Stimulated activated CD4-positive, alpha-beta T cell treated with anti-CD3 and anti-CD28 coated beads, TNF-alpha, amount 100 ng/mL, for 24 hours (primary cell): ENCODE results near the gene BLVRB.
"Not testable (repeated sequence)": the region's sequence is repeated elsewhere in the genome, so short reads cannot be mapped to it uniquely, and the experiment has no call there.

Experiments
- DNase-seq, 3 experiments: peaks; one replicate each; pipeline ENCODE4 v3.0.0-alpha.2; 2020; ENCODE audit warnings: low read depth in 3 of 3

Gene BLVRB

DNA sequence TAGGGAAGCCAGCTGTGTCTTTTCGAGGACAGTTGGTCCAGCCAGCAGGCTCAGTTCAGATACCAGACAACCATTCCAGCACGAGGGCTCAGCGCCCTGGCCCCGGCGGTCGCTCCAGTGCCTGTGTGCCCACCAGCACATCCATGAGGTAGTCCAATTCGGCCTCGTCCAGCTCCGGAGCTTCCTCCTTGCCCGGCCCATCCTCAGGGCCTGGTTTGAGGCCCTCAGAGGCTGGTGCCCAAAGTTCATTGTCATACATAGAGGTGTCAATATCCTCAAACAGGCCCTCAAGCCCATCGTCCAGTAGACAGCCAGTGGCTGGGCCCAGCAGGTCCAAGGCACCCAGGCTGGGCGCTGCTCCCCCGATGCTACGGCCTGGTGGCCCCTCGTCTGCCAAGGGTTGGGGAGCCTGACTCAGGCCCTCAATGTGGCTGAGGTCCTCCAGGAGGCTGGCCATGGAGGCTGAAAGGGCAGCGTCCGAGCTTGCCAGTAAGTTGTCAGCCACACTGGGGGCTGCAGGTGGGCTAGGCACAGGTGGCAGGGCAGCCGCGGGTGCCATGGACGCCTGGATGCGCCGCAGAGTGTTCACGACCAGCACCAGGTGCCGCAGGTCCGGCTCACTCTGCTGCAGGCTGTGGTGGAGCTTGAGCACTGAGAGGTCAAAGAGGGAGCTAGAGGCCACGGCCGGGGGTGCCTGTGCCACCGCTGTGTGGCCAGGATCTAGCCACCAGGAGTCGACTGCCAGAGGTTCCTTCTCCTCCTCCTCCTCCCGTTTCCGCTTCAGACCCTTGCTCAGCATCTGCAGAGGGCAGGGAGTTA is 42.6 kb downstream of the BLVRB start:
- no peak for DNase-seq

DNA sequence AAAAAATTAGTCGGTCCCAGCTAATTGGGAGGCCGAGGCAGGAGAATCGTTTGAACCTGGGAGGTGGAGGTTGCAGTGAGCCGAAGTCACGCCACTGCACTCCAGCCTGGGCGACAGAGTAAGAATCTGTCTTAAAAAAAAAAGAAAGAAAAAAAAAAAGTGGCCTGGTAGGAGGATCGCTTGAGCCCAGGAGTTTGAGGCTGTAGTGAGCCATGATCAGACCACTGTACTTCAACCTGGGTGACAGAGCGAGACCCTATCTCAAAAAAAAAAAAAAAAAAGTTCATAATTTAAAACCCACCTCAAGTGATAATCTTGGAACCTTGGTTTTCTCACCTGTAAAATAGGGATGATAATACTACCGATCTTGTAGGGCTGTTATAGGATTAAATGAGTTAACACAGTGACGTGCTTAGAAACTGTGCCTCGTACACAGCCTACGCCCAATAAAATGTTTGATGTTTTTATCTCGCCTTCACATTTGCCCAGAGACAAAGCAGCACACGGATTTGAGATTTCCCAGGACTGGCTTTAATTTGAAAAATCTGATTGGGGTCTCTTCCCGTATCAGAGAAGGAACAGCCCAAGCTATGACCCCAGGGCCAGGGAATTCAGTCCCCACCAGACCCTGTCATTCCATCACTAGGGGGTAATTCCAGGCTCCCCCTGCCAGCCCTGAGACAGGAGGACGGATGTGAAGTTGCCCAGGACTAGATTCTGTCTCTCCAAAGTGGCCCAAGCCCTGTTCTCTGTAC is 43.4 kb downstream of the BLVRB start:
- no peak for DNase-seq

GRCh38 chr19:40420766-40421765 is 44.5 kb downstream of the BLVRB start:
- DNase-seq: peak; percentile 38 to 77 (median 52)

DNA sequence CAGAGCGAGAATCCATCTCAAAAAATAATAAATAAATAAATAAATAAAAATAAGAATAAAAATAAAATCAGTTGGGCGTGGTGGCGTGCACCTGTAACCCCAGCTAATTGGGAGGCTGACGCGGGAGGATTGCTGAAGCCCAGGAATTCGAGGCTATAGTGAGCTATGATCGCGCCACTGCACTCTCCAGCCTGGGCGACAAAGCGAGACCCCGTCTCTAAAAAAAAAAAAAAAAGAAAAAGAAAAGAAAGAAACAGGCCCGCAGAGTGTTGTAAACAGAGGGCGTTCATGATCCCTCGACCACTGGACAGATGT is 45.1 kb downstream of the BLVRB start:
- no peak for DNase-seq

GRCh38 chr19:40419780-40420179 is 45.8 kb downstream of the BLVRB start:
- no peak for DNase-seq

DNA sequence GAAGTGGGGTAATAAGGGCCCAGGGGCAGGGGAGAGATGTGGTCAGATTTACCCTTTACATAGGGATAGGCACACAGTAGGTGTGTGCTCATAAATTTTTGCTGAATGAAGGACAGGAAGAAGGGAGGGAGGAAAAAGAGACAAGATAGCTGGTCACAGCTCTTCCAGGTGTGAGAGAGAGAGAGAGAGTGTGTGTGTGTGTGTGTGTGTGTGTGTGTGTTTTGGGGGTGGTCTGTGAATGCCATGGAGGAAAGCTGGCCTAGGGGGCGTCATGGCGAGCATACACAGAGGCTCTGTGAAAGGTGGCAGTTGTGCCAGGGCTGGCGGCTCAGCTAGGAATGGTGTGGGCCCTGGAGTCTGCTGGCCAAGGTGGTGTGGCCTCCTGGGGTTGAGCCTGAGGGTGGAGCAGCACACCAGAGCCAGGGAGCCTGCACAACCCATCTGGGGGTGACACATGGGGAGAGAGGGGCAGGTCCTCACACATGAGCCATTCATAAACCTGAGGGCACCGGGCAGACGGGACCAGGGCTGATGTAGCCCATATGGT is 46.4 kb downstream of the BLVRB start:
- DNase-seq: no peak

GRCh38 chr19:40418040-40418439 is 47.5 kb downstream of the BLVRB start:
- no peak for DNase-seq

DNA sequence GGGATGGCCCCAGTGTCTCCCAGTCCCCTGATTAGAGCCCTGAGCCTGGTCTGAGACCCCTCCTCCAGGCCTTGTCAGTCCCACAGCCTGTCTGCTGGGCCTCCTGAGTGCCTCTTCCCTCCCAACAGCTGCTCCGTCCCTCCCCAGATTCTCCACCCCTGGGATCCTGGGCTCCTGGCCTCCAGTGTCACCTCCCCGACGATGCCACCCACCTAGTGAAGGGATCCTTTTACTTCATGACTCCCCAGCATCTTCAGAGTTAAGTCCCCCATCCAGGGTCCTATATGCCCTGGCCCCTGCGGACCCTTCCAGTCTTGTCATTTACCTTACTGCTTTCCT is 47.9 kb downstream of the BLVRB start:
- no peak for DNase-seq

GRCh38 chr19:40416918-40417642 is 48.5 kb downstream of the BLVRB start:
- DNase-seq: no peak

DNA sequence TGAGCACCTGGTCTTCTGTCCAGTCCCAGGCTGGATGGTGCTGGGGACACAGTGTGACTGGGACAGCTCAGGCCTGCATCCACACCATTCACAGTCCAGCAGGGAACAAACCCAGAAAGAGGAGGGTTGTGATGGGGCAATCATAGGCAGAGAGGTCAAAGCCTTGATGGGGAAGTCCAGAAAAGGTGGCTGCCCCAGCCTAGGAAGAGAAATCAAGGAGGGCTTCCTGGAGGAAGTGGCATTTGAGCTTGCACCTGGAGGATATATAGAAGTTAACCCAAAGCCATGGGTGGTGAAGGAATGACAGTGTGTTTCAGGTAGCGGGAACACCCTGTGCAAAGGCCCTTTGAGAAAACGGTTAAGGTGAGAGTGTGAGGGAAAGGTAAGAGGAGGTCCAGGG is 49.8 kb downstream of the BLVRB start:
- no peak for DNase-seq

- no peak for DNase-seq
Measured at GRCh38 chr19:40414542-40415535, 50.7 kb downstream of the BLVRB start.

- no peak for DNase-seq
Measured at GRCh38 chr19:40413291-40413845, 52.2 kb downstream of the BLVRB start, which contains the start of gene PRX. TSS of gene PRX (minus strand) at chr19:40413378. CDS start at chr19:40407932, 5,446 bp downstream.

DNA sequence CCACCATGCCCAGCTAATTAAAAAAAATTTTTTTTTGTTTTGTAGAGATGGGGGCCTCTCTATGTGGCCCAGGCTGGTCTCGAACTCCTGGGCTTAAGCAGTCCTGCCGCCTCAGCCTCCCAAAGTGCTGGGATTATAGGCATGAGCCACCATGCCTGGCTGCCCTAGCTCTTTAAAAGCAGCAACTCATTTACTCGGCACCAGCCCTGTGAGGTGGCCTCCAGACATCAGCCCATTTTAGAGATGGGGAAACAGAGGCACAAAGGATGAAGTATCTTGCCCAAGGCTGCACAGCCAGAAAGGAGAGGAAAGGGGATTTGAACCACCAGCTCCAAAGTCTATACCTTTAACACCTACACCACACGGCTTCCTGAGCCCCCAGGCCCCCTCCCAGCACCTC is 52.7 kb downstream of the BLVRB start:
- no peak for DNase-seq

- DNase-seq: no peak
Measured at GRCh38 chr19:40411958-40412499, 53.5 kb downstream of the BLVRB start.

GRCh38 chr19:40411125-40411842 is 54.3 kb downstream of the BLVRB start:
- no peak for DNase-seq

DNA sequence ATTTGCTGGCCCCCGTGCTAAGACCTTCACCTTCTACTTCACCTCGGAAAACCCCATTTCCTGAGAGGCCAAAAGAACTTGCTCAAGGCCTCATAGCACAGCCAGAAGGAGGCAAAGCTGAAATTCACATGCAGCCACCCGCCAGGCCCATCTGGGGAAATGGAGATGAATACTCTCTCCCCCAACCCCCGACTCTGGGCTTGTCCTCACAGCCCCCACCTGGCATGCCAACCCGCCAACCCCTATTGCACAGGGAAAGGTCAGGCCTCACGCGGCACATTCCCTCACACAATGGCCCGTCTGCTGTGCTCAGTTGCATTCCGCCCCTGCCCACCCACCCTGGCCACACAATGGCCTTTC is 55.5 kb downstream of the BLVRB start:
- DNase-seq: no peak

DNA sequence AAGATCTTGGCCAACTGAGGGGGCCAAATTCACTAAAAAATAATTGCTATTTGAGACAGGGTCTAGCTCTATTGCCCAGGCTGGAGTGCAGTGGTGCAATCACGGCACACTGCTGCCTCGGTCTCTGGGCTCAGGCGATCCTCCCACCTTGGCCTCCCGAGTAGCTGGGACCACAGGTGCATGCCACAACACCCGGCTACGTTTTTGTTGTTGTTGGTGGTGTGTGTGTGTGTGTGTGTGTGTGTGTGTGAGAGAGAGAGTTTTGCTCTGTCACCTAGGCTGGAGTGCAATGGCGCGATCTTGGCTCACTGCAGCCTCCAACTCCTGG is 57.0 kb downstream of the BLVRB start:
- not testable (repeated sequence) for DNase-seq

DNA sequence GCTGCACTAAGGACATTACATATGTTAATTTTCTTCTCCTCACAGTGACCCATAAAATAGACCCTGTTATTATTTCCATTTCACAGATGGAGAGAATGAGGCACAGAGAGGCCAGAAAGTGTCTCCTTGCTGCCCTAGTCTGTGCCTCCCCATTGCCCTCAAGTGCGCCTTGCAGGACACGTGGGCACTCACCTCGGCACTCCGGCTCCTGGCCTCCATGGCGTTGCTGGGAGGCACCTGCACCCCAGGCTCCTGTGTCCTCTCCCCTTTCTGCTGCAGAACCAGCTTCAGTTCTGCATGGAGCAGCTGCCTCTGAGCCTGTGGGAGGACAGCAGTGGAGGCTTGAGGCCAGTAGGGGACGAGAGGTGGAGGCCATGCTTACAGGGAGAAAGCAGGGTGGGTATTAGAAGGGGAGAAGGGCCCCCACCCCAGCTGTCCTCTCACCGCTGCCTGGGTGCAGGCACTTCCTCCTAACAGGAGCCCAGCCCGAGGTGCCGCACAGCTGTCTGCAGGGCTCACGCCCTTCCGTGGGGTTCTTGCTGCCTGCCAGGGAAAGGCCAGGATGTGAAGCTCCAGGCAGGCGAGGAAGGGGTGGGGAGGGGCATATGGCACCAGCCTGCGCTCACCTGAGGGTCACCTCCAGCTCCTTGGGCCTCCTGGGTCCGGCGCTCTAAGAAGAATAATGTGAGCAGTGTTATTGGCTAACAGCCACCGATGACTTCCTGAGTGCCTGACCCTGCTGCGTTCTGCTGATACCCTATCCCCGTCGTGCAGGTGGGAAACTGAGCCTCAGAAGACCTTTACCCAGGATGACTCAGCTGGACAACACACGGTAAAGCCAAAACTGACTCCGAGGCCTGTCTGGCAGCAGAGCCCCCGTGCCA is 57.6 kb downstream of the BLVRB start:
- DNase-seq: no peak
